HFFc6 (cell line): ENCODE data around the gene GSX2. TPM values are rescaled to one million over a fixed set of nuclear protein-coding genes. Genes with fewer than 3 reads are reported as not detected.
"Not testable (repeated sequence)": the region's sequence is repeated elsewhere in the genome, so short reads cannot be mapped to it uniquely, and the experiment has no call there.

Experiments
- DNase-seq: peaks from one replicate; pipeline ENCODE4 v3.0.0-alpha.2; 2018
- H3K27ac Mint-ChIP-seq: 2 replicates; pipeline ENCODE4 v1.8.0; 2020; ENCODE audit warnings: mild to moderate bottlenecking, mixed read lengths
- H3K27me3 Mint-ChIP-seq: 2 replicates; pipeline ENCODE4 v1.8.0; 2021; ENCODE audit warnings: mild to moderate bottlenecking, moderate library complexity, mixed read lengths; ENCODE audit not compliant: insufficient read depth
- H3K36me3 Mint-ChIP-seq: 2 replicates; pipeline ENCODE4 v1.8.0; 2021; ENCODE audit warnings: low read depth, mixed read lengths
- H3K4me1 Mint-ChIP-seq: 2 replicates; pipeline ENCODE4 v1.8.0; 2020; ENCODE audit warnings: low read depth, mixed read lengths
- H3K4me3 Mint-ChIP-seq: 2 replicates; pipeline ENCODE4 v1.8.0; 2020; ENCODE audit warnings: mild to moderate bottlenecking, moderate library complexity, mixed read lengths
- H3K9me3 Mint-ChIP-seq: 2 replicates; pipeline ENCODE4 v1.8.0; 2020; ENCODE audit warnings: mild to moderate bottlenecking, mixed read lengths
- CTCF ChIP-seq: fragments of 200-600 bp; sonication (generic); IDR thresholded peaks from 2 replicates; pipeline ENCODE4 v1.5.0; 2021; ENCODE audit warnings: antibody characterized with exemption, mild to moderate bottlenecking
- total RNA-seq, 6 experiments: library from RNA; stranded (reverse); fragmentation: NEBNext Ultra II Directional; extraction: Animal tissue kit (Norgen Biotek cat#: 25700); gene quantifications; 2 replicates in 1 of 6; 3 replicates in 5 of 6; pipeline ENCODE4 v1.2.3, GENCODE V29; 2021

Gene GSX2
- total RNA-seq, 6 experiments from 2014 or later, result not detected

DNA sequence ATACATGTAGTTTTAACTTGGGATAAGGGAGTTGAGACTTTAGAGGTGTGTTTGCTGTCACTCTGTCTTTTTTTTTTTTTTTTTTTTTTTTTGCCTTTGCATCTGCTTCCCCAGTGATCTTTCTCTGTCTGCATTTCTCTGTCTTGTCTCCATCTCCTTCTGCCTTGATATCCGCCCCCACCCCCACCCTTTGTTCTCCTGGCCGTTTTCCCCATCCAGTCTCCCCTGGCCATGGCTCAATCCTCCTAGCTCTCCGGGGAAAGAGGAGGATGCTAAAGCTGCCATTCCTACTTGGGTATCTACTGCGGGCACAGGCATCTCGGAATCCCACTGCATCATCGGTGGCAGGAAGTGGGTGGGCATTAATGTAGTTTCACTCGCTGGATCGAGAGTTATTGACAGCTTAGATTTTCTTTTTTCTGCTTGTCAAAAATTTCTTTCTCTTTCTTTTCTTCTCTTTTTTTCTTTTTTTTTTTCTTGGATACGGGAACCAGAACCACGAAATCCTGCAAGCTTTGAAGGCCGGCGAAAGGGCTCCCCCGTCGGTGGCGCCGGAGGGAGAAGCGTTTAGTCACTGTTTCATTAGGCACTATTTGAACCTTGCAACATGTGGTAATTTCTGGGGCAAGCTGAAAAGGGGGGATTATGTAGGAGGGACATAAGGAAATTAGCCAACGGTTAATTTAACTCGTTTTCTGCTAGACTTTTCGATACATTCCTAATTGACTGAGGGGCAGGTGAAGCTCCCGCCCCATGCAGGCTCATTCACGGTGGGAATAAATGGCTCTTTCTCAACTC, 8.2 kb downstream of the GSX2 start:
- TF ChIP-seq CTCF, result no peak
- Mint-ChIP-seq H3K4me3 (no peak overlapping the region), H3K4me1 (peaks cover 18% of the 10 kb centered on the region; the same call in 1 of the 2 replicates), H3K9me3 (no peaks in the 10 kb centered on the region), H3K36me3 (peaks cover 2% of the 10 kb centered on the region; the same call in 1 of the 2 replicates), H3K27ac (no peak overlapping the region), H3K27me3 (peaks cover 29% of the 10 kb centered on the region)
- no peak for DNase-seq

GRCh38 chr4:54109241-54110018, 9.5 kb downstream of the GSX2 start:
- Mint-ChIP-seq H3K4me1 (peaks cover 5% of the 10 kb centered on the region; the same call in 1 of the 2 replicates), H3K4me3 (no peak overlapping the region)

DNA sequence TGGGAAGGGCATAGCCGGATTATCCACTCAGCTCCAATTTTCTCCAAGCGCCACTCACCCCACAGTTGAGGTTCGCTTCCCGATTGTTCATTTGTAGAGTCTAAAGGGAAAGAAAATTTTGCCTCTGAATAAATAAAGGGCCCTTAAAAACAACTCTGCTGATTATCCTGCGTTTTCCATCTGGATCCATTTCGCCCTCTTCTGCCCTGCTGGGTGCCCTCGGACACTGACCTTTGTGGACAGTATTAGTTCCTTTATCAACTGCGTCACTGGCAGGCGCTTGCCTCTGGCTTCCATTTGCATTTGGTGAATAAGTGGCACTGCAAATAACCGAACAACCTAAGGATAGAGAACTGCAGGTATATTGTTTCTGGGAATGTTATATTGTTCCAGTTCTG, 10.1 kb downstream of the GSX2 start:
- Mint-ChIP-seq H3K4me1 (no peaks in the 10 kb centered on the region), H3K9me3 (no peaks in the 10 kb centered on the region), H3K27me3 (peaks cover 21% of the 10 kb centered on the region), H3K4me3 (no peak overlapping the region), H3K27ac (no peak overlapping the region), H3K36me3 (no peaks in the 10 kb centered on the region)
- TF ChIP-seq CTCF, result no peak
- DNase-seq, result no peak

More at GRCh38 chr4:54109241-54110018, 9.5 kb downstream of the GSX2 start:
- Mint-ChIP-seq H3K9me3 (no peaks in the 10 kb centered on the region), H3K27me3 (peaks cover 19% of the 10 kb centered on the region), H3K27ac (no peak overlapping the region), H3K36me3 (no peaks in the 10 kb centered on the region)
- no peak for DNase-seq
- TF ChIP-seq CTCF, result no peak

GRCh38 chr4:54113206-54113605, 13.2 kb downstream of the GSX2 start:
- DNase-seq, H3K36me3 Mint-ChIP-seq, H3K4me1 Mint-ChIP-seq, H3K27ac Mint-ChIP-seq, H3K4me3 Mint-ChIP-seq, H3K9me3 Mint-ChIP-seq: not testable (repeated sequence)
- H3K27me3 Mint-ChIP-seq, result peaks cover 15% of the 10 kb centered on the region

- H3K27ac Mint-ChIP-seq, H3K36me3 Mint-ChIP-seq, DNase-seq, H3K9me3 Mint-ChIP-seq, H3K27me3 Mint-ChIP-seq, H3K4me3 Mint-ChIP-seq, H3K4me1 Mint-ChIP-seq: not testable (repeated sequence)
Measured at GRCh38 chr4:54116246-54116645, 16.3 kb downstream of the GSX2 start.

DNA sequence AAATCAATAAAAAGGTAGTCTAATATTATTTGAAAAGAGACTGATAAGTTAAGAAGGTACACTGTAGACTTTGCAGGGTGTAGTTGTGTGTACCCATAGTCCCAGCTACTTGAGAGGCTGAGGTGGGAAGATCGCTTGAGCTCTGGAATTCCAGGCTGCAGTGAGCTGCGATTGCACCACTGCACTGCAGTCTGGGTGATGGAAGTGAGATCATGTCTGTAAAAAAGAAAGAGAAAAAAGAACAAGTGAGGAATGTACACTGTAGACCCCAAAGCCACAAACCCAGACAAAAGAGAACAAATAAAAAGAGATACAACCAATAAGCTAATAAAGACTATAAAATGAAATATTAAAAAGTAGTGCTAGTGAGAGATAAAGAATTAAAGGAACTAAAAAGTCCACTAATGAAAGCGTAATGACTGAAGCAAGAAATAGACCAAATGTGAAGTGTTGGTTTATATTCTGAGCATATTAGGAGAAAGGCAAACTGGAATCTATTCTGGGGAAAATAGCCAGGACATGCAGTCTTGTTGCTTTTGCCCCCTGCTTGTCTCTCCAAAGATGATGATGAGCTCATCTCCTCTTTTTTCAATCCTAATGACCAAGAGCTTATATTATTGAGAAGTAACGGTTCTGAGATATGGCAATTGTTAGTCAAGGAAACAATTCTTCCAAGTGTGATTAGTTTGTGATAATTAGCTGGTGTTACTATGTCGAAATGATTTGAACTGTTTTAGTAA, 19.1 kb downstream of the GSX2 start:
- TF ChIP-seq CTCF, result no peak
- Mint-ChIP-seq H3K27me3 (peaks cover 3% of the 10 kb centered on the region), H3K9me3 (no peaks in the 10 kb centered on the region), H3K4me1 (no peaks in the 10 kb centered on the region), H3K36me3 (no peaks in the 10 kb centered on the region), H3K4me3 (no peak overlapping the region), H3K27ac (no peak overlapping the region)
- no peak for DNase-seq
